ENCODE results near the gene PRDM13. TPM values are rescaled to one million over a fixed set of nuclear protein-coding genes. Genes with fewer than 3 reads are reported as not detected.

PRDM13 gene
- total and polyA plus RNA-seq, 12 donors = not detected

- no peak for TF ChIP-seq CTCF (IDR thresholded peaks at IDR 0.05)
- no peak overlapping the region for H3K4me3 ChIP-seq
- no peak overlapping the region for H3K27ac ChIP-seq
- H3K9me3 ChIP-seq = no peaks in the 10 kb centered on the region
- H3K4me1 ChIP-seq = no peaks in the 10 kb centered on the region
- no peaks in the 10 kb centered on the region for H3K36me3 ChIP-seq
- ATAC-seq (no peak), DNase-seq (no peak)
- H3K27me3 ChIP-seq = no peaks in the 10 kb centered on the region
- WGBS, 2 donors = 13 to 14% methylated on average over 1 of the region's 1 CpG
- intact Hi-C loops (cut with DNase I) = no loop called here
Measured at GRCh38 chr6:99660206-99660605, 53.6 kb downstream of the PRDM13 start.

- DNase-seq (no peak), ATAC-seq (no peak)
- H3K4me3 ChIP-seq = no peak overlapping the region
- TF ChIP-seq CTCF (IDR thresholded peaks at IDR 0.05) = no peak
- no peaks in the 10 kb centered on the region for H3K27me3 ChIP-seq
- no peaks in the 10 kb centered on the region for H3K4me1 ChIP-seq
- H3K9me3 ChIP-seq = no peaks in the 10 kb centered on the region
- 45 to 94% methylated on average over 1 of the region's 1 CpG for WGBS, 2 donors
- intact Hi-C loops (cut with DNase I) = no loop called here
- no peaks in the 10 kb centered on the region for H3K36me3 ChIP-seq
- no peak overlapping the region for H3K27ac ChIP-seq
Measured at GRCh38 chr6:99661870-99662269, 55.2 kb downstream of the PRDM13 start.

- TF ChIP-seq CTCF (IDR thresholded peaks at IDR 0.05) = no peak
- intact Hi-C loops (cut with DNase I) = no loop called here
- no peaks in the 10 kb centered on the region for H3K9me3 ChIP-seq
- ATAC-seq = no peak
- 37 to 43% methylated on average over 1 of the region's 1 CpG for WGBS, 2 donors
- no peaks in the 10 kb centered on the region for H3K27me3 ChIP-seq
- DNase-seq = no peak
- H3K4me1 ChIP-seq = no peaks in the 10 kb centered on the region
- H3K36me3 ChIP-seq = no peaks in the 10 kb centered on the region
- no peak overlapping the region for H3K4me3 ChIP-seq
- no peak overlapping the region for H3K27ac ChIP-seq
Measured at GRCh38 chr6:99662616-99663015, 56.0 kb downstream of the PRDM13 start.

Other genes with a start within 250 kb of the PRDM13 start
- 10 to 100 TPM; 22.4 to 41.5 (median 33.4) TPM for gene COQ3, start 212.6 kb upstream of the PRDM13 start, total RNA-seq
- gene COQ3, start 212.6 kb upstream of the PRDM13 start, polyA plus RNA-seq = 10 to 100 TPM; 28.9 to 35.5 TPM
- 10 to 100 TPM; 36.9 to 62.6 (median 50.1) TPM for gene PNISR, start 181.5 kb upstream of the PRDM13 start, total RNA-seq
- 100 to 1,000 TPM in 1 of 2 donors, 10 to 100 TPM in 1; 17.8 to 105 TPM for gene PNISR, start 181.5 kb upstream of the PRDM13 start, polyA plus RNA-seq
- gene USP45, start 91.4 kb upstream of the PRDM13 start, total RNA-seq = 10 to 100 TPM in 7 of 10 donors, 1 to 10 TPM in 3; 7.4 to 14.8 (median 11.4) TPM
- 1 to 10 TPM; 2.5 to 5.9 TPM for gene USP45, start 91.4 kb upstream of the PRDM13 start, polyA plus RNA-seq
- gene CCNC, start 38.2 kb upstream of the PRDM13 start, total RNA-seq = 10 to 100 TPM; 14.2 to 24.1 (median 18.6) TPM
- 10 to 100 TPM; 14.2 to 26.6 TPM for gene CCNC, start 38.2 kb upstream of the PRDM13 start, polyA plus RNA-seq